Measurements from ENCODE around the gene KIAA1217. TPM values are rescaled to one million over a fixed set of nuclear protein-coding genes. Genes with fewer than 3 reads are reported as not detected.

The KIAA1217 gene
- total RNA-seq, 6 experiments from 2014 or later: 10.4 to 25.5 (median 14.9) TPM

DNA sequence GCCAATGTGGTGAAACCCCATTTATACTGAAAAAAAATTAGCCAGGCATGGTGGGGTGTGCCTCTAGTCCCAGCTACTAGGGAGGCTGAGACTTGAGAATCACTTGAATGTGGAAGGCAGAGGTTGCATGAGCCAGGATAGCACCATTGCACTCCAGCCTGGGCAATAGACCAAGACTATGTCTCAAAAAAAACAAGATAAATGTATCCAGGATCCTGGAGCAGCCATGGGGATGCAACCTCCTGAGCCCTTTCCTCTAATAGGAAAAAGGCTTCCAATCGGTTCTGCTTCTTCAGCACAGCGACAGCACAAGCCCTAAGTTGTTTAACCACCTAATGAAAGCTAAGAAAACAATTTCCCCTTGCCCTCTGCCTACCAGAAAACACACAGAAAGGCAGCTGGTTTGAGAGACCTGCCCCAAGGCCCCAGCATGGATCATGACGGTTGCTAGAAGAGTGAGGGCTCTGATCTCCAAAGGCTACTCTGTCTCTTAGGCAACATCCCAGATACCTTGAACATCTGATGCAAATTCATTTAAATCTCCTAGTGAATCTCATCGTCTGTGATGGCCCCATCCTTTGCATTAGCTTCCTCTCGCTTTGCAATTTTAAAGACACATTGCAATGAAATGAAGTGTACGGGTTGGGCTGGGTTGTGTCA is 294.0 kb downstream of the KIAA1217 start:
- H3K36me3 ChIP-seq: peaks cover 0 to 54% (median 9%) of the 10 kb centered on the region in 4 donors
- ATAC-seq: peak in 2 of 4 donors; percentile 10 to 19
- TF ChIP-seq POLR2A (IDR thresholded peaks at IDR 0.05) (no peak), CTCF (IDR thresholded peaks at IDR 0.05) (no peak)
- 77% methylated on average over 5 of the region's 6 CpGs for WGBS (ENCODE audit: insufficient coverage, low coverage, low lambda C conversion rate, missing lambda C conversion rate)
- no peak overlapping the region for H3K27ac ChIP-seq
- intact Hi-C loops (cut with DNase I): loop anchor here in 1 of 2 donors (2.0 kb wide), 1 partner anchor 84 kb away; no protein-coding TSS in a partner anchor
- no peaks in the 10 kb centered on the region for H3K4me1 ChIP-seq
- no peak overlapping the region for H3K4me3 ChIP-seq
- no peak for DNase-seq
- H3K9me3 ChIP-seq: no peaks in the 10 kb centered on the region
- no peaks in the 10 kb centered on the region for H3K27me3 ChIP-seq

- Histone ChIP-seq H3K4me1 (no peaks in the 10 kb centered on the region), H3K4me3 (no peak overlapping the region), H3K27ac (no peak overlapping the region), H3K36me3 (peaks cover 0 to 57% (median 9%) of the 10 kb centered on the region in 4 donors), H3K27me3 (no peaks in the 10 kb centered on the region), H3K9me3 (no peaks in the 10 kb centered on the region)
- peak; percentile 76 to 86 (median 80) for ATAC-seq
- no peak for DNase-seq
- TF ChIP-seq CTCF (IDR thresholded peaks at IDR 0.05) (peak; percentile 56 to 67 (median 61)), POLR2A (IDR thresholded peaks at IDR 0.05) (no peak)
- intact Hi-C loops (cut with DNase I): loop anchor here in 1 of 2 donors (2.0 kb wide), 1 partner anchor 85 kb away; no protein-coding TSS in a partner anchor
- 49% methylated on average over 11 of the region's 12 CpGs for WGBS (ENCODE audit: insufficient coverage, low coverage, low lambda C conversion rate, missing lambda C conversion rate)
Observed at GRCh38 chr10:24503461-24504320, 294.8 kb downstream of the KIAA1217 start.

DNA sequence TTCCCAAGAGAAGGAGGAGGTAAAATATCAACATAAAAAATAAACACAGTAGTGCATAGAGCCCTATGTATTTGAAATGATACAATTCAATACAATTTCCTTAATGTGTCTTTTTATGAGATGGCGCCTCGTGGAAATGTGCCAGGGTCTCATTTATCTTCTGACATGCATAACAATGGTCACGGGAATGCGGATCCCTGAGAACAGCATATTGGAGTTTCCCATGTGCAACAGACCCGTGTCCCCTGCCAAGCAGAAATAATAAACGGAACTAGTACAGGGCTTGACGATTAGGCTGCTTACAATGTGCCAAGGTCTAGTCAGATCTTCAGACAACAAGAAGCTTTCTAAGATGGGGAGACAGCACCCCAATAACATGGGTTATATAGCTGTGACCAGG is 296.8 kb downstream of the KIAA1217 start:
- H3K27me3 ChIP-seq: no peaks in the 10 kb centered on the region
- no peak overlapping the region for H3K27ac ChIP-seq
- DNase-seq (peak in 1 of 3 donors; percentile 53), ATAC-seq (peak; percentile 51 to 72 (median 63))
- intact Hi-C loops (cut with DNase I): no loop called here
- peaks cover 0 to 55% (median 9%) of the 10 kb centered on the region in 4 donors for H3K36me3 ChIP-seq
- no peak for TF ChIP-seq CTCF (IDR thresholded peaks at IDR 0.05)
- TF ChIP-seq POLR2A (IDR thresholded peaks at IDR 0.05): no peak
- 87% methylated on average over 4 of the region's 7 CpGs for WGBS (ENCODE audit: insufficient coverage, low coverage, low lambda C conversion rate, missing lambda C conversion rate)
- H3K4me3 ChIP-seq: no peak overlapping the region
- H3K4me1 ChIP-seq: no peaks in the 10 kb centered on the region
- no peaks in the 10 kb centered on the region for H3K9me3 ChIP-seq

DNA sequence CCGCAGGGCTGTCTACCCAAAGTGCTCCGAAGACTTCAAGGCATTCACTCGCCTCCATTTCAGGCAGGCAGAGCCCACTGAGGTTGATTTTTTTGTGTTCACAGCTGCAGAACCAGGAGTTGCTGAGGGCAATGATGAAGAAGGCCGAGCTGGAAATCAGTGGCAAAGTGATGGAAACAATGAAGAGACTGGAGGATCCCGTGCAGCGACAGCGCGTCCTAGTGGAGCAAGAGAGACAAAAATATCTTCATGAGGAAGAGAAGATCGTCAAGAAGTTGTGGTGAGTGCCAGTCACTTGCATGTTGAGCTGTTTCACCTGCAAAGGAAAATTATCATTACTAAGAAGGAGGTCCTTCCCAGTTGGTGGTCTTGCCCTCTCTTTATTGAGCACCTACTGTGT is 304.2 kb downstream of the KIAA1217 start:
- intact Hi-C loops (cut with DNase I): loop anchor here in 1 of 2 donors (10.0 kb wide), 1 partner anchor 118 kb away; no protein-coding TSS in a partner anchor
- Histone ChIP-seq H3K4me3 (no peak overlapping the region), H3K27ac (no peak overlapping the region), H3K36me3 (peaks cover 0 to 37% (median 5%) of the 10 kb centered on the region in 4 donors), H3K4me1 (peaks cover 0 to 5% (median 0%) of the 10 kb centered on the region in 4 donors), H3K9me3 (no peaks in the 10 kb centered on the region), H3K27me3 (no peaks in the 10 kb centered on the region)
- TF ChIP-seq POLR2A (IDR thresholded peaks at IDR 0.05): no peak
- TF ChIP-seq CTCF (IDR thresholded peaks at IDR 0.05): peak in 3 of 4 donors; percentile 22 to 26 (median 25)
- 88% methylated on average over 9 of the region's 9 CpGs for WGBS (ENCODE audit: insufficient coverage, low coverage, low lambda C conversion rate, missing lambda C conversion rate)
- ATAC-seq (peak in 3 of 4 donors; percentile 22 to 35 (median 28)), DNase-seq (no peak)
